ENCODE results near the gene NLE1. TPM values are rescaled to one million over a fixed set of nuclear protein-coding genes. Genes with fewer than 3 reads are reported as not detected.
"Not testable (repeated sequence)": the region's sequence is repeated elsewhere in the genome, so short reads cannot be mapped to it uniquely, and the experiment has no call there.

Gene NLE1
- total and polyA plus RNA-seq, 12 donors: 1.8 to 7.5 (median 4.2) TPM

- Histone ChIP-seq H3K36me3 (no peaks in the 10 kb centered on the region), H3K27me3 (no peaks in the 10 kb centered on the region), H3K27ac (peak within 1 kb of the TSS in 9 of 10 donors; percentile 63 to 90 (median 74)), H3K9me3 (no peaks in the 10 kb centered on the region), H3K4me1 (peaks cover 3 to 22% (median 13%) of the 10 kb centered on the region in 9 donors), H3K4me3 (peak within 1 kb of the TSS; percentile 73 to 97 (median 89))
- peak; percentile 59 to 79 for DNase-seq
- peak; percentile 89 to 97 (median 94) for ATAC-seq
- intact Hi-C loops (cut with DNase I): loop anchor here (1.0 to 10.0 kb wide), 15 partner anchors 30 to 702 kb away; no protein-coding TSS in a partner anchor
- WGBS, 2 donors: 1% methylated on average over 69 to 71 of the region's 72 CpGs
- TF ChIP-seq CTCF (IDR thresholded peaks at IDR 0.05): peak; percentile 86 to 98 (median 93)
These were observed 22.5 kb downstream of the NLE1 start, which contains the start of gene RAD51D for GRCh38 chr17:35119370-35120165. Gene RAD51D, minus strand, starts transcription at chr17:35119860. Its CDS starts 247 bp downstream, at chr17:35119613.

- Histone ChIP-seq H3K36me3 (no peaks in the 10 kb centered on the region), H3K27me3 (no peaks in the 10 kb centered on the region), H3K9me3 (no peaks in the 10 kb centered on the region), H3K27ac (no peak overlapping the region), H3K4me1 (peaks cover 3 to 22% (median 13%) of the 10 kb centered on the region in 9 donors), H3K4me3 (no peak overlapping the region)
- intact Hi-C loops (cut with DNase I): loop anchor here (2.0 to 10.0 kb wide), 7 partner anchors 29 to 697 kb away; no protein-coding TSS in a partner anchor
- no peak for DNase-seq
- TF ChIP-seq CTCF (IDR thresholded peaks at IDR 0.05): peak in 1 of 9 donors; percentile 16
- ATAC-seq: no peak
These were observed 24.1 kb downstream of the NLE1 start for GRCh38 chr17:35117984-35118383.

- DNase-seq: no peak
- Histone ChIP-seq H3K4me3 (no peak overlapping the region), H3K4me1 (peaks cover 3 to 22% (median 13%) of the 10 kb centered on the region in 9 donors), H3K27me3 (no peaks in the 10 kb centered on the region), H3K27ac (no peak overlapping the region), H3K36me3 (no peaks in the 10 kb centered on the region), H3K9me3 (no peaks in the 10 kb centered on the region)
- 84 to 85% methylated on average over 12 of the region's 12 CpGs for WGBS, 2 donors
- intact Hi-C loops (cut with DNase I): loop anchor here in 4 of 10 donors (10.0 kb wide), 3 partner anchors 122 to 692 kb away; no protein-coding TSS in a partner anchor
- no peak for TF ChIP-seq CTCF (IDR thresholded peaks at IDR 0.05)
- ATAC-seq: no peak
These were observed 25.3 kb downstream of the NLE1 start for GRCh38 chr17:35116845-35117244.

GRCh38 chr17:35110791-35111190, 31.3 kb downstream of the NLE1 start:
- not testable (repeated sequence) for H3K27ac ChIP-seq, H3K4me3 ChIP-seq, ATAC-seq, H3K27me3 ChIP-seq, H3K4me1 ChIP-seq, H3K9me3 ChIP-seq, DNase-seq
- intact Hi-C loops (cut with DNase I): loop anchor here in 4 of 10 donors (10.0 kb wide), 3 partner anchors 116 to 686 kb away; no protein-coding TSS in a partner anchor
- WGBS, 2 donors: 97 to 98% methylated on average over 17 of the region's 17 CpGs
- H3K36me3 ChIP-seq: peaks cover 0 to 15% (median 8%) of the 10 kb centered on the region in 9 donors

Data from heart right ventricle (tissue), 16 donors.